Fibroblast of skin of left biceps (primary cell): ENCODE results near the gene ORC4.

ENCODE experiments used
- DNase-seq, 2 experiments: peaks; one replicate each; pipeline ENCODE4 v3.0.0-alpha.2; 2013; ENCODE audit warnings: low read depth in 2 of 2

Gene ORC4

GRCh38 chr2:147933931-147934330 is 86.6 kb downstream of the ORC4 start:
- DNase-seq = no peak

- no peak for DNase-seq
Measured at GRCh38 chr2:147927053-147927588, 93.4 kb downstream of the ORC4 start.

DNA sequence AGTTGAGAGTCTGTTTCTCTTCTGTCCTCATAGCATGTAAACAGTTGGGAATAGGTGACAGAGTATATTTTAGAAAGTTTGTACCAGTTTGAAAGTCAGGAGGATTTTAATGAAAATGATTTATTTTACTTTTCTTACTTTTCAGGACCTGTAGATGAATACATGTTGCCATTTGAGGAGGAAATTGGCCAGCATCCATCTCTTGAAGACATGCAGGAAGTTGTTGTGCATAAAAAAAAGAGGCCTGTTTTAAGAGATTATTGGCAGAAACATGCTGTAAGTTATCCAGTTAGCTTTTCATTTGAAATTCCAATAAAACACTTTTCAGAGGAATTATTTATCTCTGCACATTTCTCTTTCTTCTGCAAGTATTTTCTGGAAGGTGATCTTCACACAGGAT is 94.7 kb downstream of the ORC4 start:
- DNase-seq = no peak

GRCh38 chr2:147924647-147925046 is 95.9 kb downstream of the ORC4 start:
- DNase-seq = no peak

GRCh38 chr2:147923846-147924245 is 96.7 kb downstream of the ORC4 start:
- DNase-seq = no peak

DNA sequence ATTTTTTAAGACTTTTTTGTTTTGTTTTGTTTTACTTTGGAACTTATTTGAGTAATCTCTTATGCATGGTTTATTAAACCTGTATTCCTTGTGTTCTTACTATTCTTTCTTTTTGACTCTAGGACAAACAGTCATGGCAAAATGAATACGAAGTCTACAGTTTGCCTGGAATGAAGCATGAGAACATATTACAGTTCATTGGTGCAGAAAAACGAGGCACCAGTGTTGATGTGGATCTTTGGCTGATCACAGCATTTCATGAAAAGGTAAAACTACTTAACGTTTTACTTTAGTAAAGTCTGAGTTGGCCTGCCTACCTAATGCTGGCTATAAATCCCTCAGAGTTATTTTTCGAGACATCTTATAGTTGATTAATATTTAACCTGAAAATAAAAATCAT is 103.4 kb downstream of the ORC4 start:
- DNase-seq = no peak

GRCh38 chr2:147916723-147917122 is 103.8 kb downstream of the ORC4 start:
- DNase-seq = no peak

- DNase-seq = no peak
Measured at GRCh38 chr2:147916067-147916466, 104.5 kb downstream of the ORC4 start.

- no peak for DNase-seq
Measured at GRCh38 chr2:147913701-147914480, 106.6 kb downstream of the ORC4 start.

DNA sequence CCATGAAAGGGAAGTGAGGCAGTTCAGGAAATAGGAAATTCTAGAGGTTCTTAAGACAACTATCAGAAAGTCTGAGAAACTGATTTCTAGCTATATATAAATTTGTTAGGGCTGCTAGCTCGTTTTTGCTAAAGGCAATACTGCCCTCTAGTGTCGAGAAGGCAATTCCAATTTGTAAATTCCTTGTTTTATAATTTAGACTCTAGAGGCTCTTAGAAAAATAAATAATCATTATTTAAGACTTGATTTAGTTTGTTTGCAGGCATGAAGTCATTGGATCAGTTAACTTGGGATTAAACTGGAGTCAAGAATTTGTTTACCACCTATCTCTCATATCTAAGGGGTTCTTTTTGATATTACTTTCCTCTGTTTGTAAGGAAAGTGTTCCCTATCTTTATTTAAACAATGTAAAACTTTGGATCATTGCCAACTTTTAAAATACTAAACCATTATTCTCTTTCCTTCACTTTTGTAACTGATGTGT is 109.5 kb downstream of the ORC4 start:
- DNase-seq = peak; percentile 32 to 33

- DNase-seq = no peak
Measured at GRCh38 chr2:147909178-147909577, 111.4 kb downstream of the ORC4 start.

GRCh38 chr2:147904051-147904450 is 116.5 kb downstream of the ORC4 start:
- DNase-seq = no peak

DNA sequence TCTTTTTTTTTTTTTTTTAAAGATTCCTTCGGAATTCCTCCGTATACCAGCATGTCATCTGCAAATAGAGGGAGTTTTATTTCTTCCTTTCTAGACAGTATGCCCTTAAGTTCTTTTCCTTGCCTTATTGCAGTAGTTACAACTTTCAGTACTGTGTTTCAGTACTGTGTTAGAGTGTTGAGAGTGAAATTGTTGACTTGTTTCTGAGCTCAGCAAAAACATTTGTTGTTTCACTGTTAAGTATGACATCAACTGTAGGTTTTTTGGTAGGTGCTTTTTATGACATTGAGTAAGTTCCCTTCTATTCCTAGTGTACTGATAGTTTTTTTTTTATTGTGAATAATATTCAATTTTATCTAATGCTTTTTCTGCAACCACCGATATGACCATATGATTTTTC is 131.9 kb downstream of the ORC4 start:
- no peak for DNase-seq

GRCh38 chr2:147886136-147886535 is 134.4 kb downstream of the ORC4 start:
- DNase-seq = no peak

DNA sequence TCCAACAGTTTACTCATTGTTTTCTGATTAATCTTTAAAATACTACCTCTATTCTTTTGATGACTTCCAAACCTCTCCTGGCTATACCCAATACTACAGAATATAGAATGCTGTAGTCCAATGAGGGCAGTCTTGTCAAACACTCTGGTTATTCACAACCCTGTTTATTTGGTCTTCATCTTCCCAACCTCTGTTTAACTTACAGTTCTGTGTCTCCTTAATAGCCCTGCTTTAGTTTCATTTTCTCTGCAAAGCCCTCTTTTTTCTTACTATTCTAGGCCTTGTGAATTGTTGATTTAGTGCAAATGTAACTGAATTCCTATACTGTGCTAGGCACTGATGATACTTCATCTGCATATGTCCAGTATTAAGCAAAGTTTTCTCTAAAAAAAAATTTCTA is 135.7 kb downstream of the ORC4 start:
- no peak for DNase-seq

DNA sequence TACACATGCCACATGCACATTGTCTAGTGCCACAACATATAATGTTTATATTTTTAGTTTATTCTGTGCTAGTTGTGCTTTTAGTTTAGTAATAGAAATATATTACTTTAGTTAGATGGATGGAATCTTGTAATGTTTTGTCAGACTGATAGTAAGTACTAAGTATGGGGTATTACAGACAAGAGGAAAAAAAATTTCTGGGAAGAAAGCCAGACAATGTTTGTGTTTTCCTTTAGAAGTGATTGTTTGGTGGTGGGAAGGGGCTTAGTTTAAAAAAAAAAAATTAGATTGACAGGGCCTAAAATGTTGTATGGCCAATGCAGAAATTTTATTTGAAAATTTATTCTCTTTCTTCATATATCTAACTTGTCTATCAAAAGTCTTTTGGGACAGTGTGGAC is 137.9 kb downstream of the ORC4 start:
- no peak for DNase-seq
